HepG2 (cell line): Measurements from ENCODE around the gene VEGFA. TPM values are rescaled to one million over a fixed set of nuclear protein-coding genes. Genes with fewer than 3 reads are reported as not detected.

ENCODE experiments used
- ATAC-seq: fragments of 200-7000 bp; cut with Tn5 transposase; 3 replicates; pipeline ENCODE4 v1.9.1; 2020; ENCODE audit warnings: mild to moderate bottlenecking, moderate library complexity
- BruUV-seq: library from RNA; stranded (reverse); fragments of 400-500 nt; replicated peaks from 2 replicates; lab custom pipeline; 2021; lab: Mats Ljungman, UMichigan
- CTCF ChIA-PET: fragments of 300-600 bp; formaldehyde crosslinking; extraction: SDS; loops from one replicate; lab custom pipeline; 2021; ENCODE audit warnings: low total read pairs, inconsistent platforms, low intra/inter-chr PET ratio; lab: Yijun Ruan, JAX
- POLR2A ChIA-PET: fragments of 350-600 bp; sonication (Branson Sonifier 250); formaldehyde crosslinking; loops from one replicate; lab custom pipeline; 2020; ENCODE audit warnings: antibody characterized with exemption, inconsistent platforms; lab: Yijun Ruan, JAX
- DNase-seq: peaks from one replicate; pipeline ENCODE4 v3.0.0-alpha.2; 2015; ENCODE audit warnings: low spot score
- FAIRE-seq: peaks from 3 replicates; lab custom pipeline; 2011; peaks lifted over from hg19 to GRCh38; lab: Jason Lieb, UNC
- H2AFZ ChIP-seq: one replicate; pipeline ENCODE4 v1.6.1; 2011; ENCODE audit warnings: low read length, inconsistent platforms
- H3K27ac ChIP-seq: fragments of 300-600 bp; 3 replicates; pipeline ENCODE4 v1.8.0; 2011; ENCODE audit warnings: mixed run types, mild to moderate bottlenecking, mixed read lengths, low read length, inconsistent platforms; ENCODE audit not compliant: insufficient read depth; ENCODE audit errors: extremely low read length
- H3K27me3 ChIP-seq, 2 experiments: fragments of 200-600 bp in 1 of 2; 2 replicates in 1 of 2; 3 replicates in 1 of 2; pipeline versions ENCODE4 v1.6.0 to v1.8.0; 2011; ENCODE audit warnings: low read length in 2 of 2, mild to moderate bottlenecking in 2 of 2, moderate library complexity in 2 of 2, inconsistent platforms in 1 of 2; ENCODE audit not compliant: insufficient read depth in 2 of 2, control insufficient read depth in 1 of 2
- H3K36me3 ChIP-seq, 2 experiments: fragments of 200-600 bp in 1 of 2; replicated peaks in 1 of 2; 2 replicates in 1 of 2; 3 replicates in 1 of 2; pipeline versions ENCODE4 v1.5.1 to v1.8.0; 2011; ENCODE audit warnings: low read length in 2 of 2, inconsistent platforms in 1 of 2; ENCODE audit not compliant: insufficient read depth in 2 of 2, control insufficient read depth in 1 of 2
- H3K4me1 ChIP-seq: 2 replicates; pipeline ENCODE4 v1.5.1; 2012; ENCODE audit warnings: low read length, inconsistent platforms; ENCODE audit not compliant: insufficient read depth
- H3K4me2 ChIP-seq: 2 replicates; pipeline ENCODE4 v1.6.0; 2011; ENCODE audit warnings: low read depth, low read length, inconsistent platforms
- H3K4me3 ChIP-seq, 3 experiments: fragments of 200-600 bp in 1 of 3; sonication (generic), shearing (Covaris generic) in 1 of 3; replicated peaks in 1 of 3; 2 replicates each; pipeline ENCODE4 v1.5.1; 2011 to 2016; ENCODE audit warnings: low read length in 3 of 3, inconsistent platforms in 2 of 3, low read depth in 2 of 3, mild to moderate bottlenecking in 2 of 3, control low read depth in 1 of 3, mixed read lengths in 1 of 3; ENCODE audit not compliant: insufficient read depth in 1 of 3
- H3K79me2 ChIP-seq: one replicate; pipeline ENCODE4 v1.6.1; 2011; ENCODE audit warnings: low read length, inconsistent platforms; ENCODE audit not compliant: insufficient read depth
- H3K9ac ChIP-seq: 2 replicates; pipeline ENCODE4 v1.6.0; 2011; ENCODE audit warnings: mild to moderate bottlenecking, low read depth, low read length, inconsistent platforms; ENCODE audit not compliant: insufficient read depth
- H3K9me3 ChIP-seq: 2 replicates; pipeline ENCODE4 v1.5.1; 2012; ENCODE audit warnings: mild to moderate bottlenecking, low read length
- H4K20me1 ChIP-seq: 2 replicates; pipeline ENCODE4 v1.6.0; 2011; ENCODE audit warnings: inconsistent platforms, mild to moderate bottlenecking, low read length, moderate library complexity; ENCODE audit not compliant: insufficient read depth
- EZH2 ChIP-seq: conservative IDR thresholded peaks from 2 replicates; pipeline ENCODE4 v1.6.1; 2012; ENCODE audit warnings: mild to moderate bottlenecking, low read depth, low read length, moderate library complexity
- FOSL1 ChIP-seq: sonication (generic); formaldehyde crosslinking; IDR thresholded peaks from 2 replicates; pipeline ENCODE4 v1.9.0; 2021; ENCODE audit warnings: missing genetic modification reagents, borderline replicate concordance
- HOXA9 ChIP-seq: sonication (generic); formaldehyde crosslinking; IDR thresholded peaks from 2 replicates; pipeline ENCODE4 v1.8.1; 2022; ENCODE audit warnings: missing genetic modification reagents, mild to moderate bottlenecking, moderate library complexity, borderline replicate concordance
- ISL2 ChIP-seq: sonication (generic); formaldehyde crosslinking; IDR thresholded peaks from 2 replicates; pipeline ENCODE4 v1.5.0; 2020; ENCODE audit warnings: missing genetic modification reagents
- MLLT10 ChIP-seq: sonication (generic); formaldehyde crosslinking; IDR thresholded peaks from 2 replicates; pipeline ENCODE4 v1.4.0; 2020; ENCODE audit warnings: missing genetic modification reagents
- MYC ChIP-seq: sonication (generic); formaldehyde crosslinking; IDR thresholded peaks from 2 replicates; pipeline ENCODE4 v1.9.0; 2021; ENCODE audit warnings: missing genetic modification reagents, borderline replicate concordance
- NR3C1 ChIP-seq: sonication (generic); formaldehyde crosslinking; IDR thresholded peaks from 2 replicates; pipeline ENCODE4 v1.4.0; 2020; ENCODE audit warnings: missing genetic modification reagents
- RBM22 ChIP-seq: fragments of 200-400 bp; formaldehyde crosslinking; optimal IDR thresholded peaks from 2 replicates; pipeline ENCODE3; 2017; ENCODE audit warnings: mild to moderate bottlenecking, low read length, moderate library complexity
- ZFX ChIP-seq: sonication (generic); formaldehyde crosslinking; IDR thresholded peaks from 2 replicates; pipeline ENCODE4 v1.4.0; 2020; ENCODE audit warnings: mild to moderate bottlenecking, low read depth, missing genetic modification reagents, moderate library complexity
- ZKSCAN5 ChIP-seq: sonication (generic); formaldehyde crosslinking; IDR thresholded peaks from 2 replicates; pipeline ENCODE4 v1.5.1; 2020; ENCODE audit warnings: mild to moderate bottlenecking, missing genetic modification reagents
- ZNF652 ChIP-seq: IDR thresholded peaks from 2 replicates; pipeline ENCODE4 v1.6.1; 2016; ENCODE audit warnings: low read depth, borderline replicate concordance
- ZNF841 ChIP-seq: sonication (generic); formaldehyde crosslinking; IDR thresholded peaks from 2 replicates; pipeline ENCODE4 v1.8.1; 2023; ENCODE audit warnings: missing genetic modification reagents, borderline replicate concordance
- WGBS: methylation state at CpG from one replicate; pipeline ENCODE4 v1.1.6; 2017; ENCODE audit warnings: low lambda C conversion rate; 5-methylcytosine and 5-hydroxymethylcytosine counted together
- in situ Hi-C: cut with HindIII; loops from 2 replicates; pipeline ENCODE4 v1.10.0; 2017; ENCODE audit warnings: low pct_unique_long_range_greater_than_20kb; ENCODE audit not compliant: extremely low pct_ligation_motif_present
- intact Hi-C: fragments of 100-400 bp; cut with micrococcal nuclease; formaldehyde crosslinking; loops from one replicate; pipeline ENCODE4 v1.10.0; 2022; ENCODE audit not compliant: unreplicated experiment
- polyA plus RNA-seq, 8 experiments: library from polyadenylated mRNA; depleted of rRNA in 3 of 8; stranded (reverse) in 7 of 8; unstranded in 1 of 8; fragments of >200 nt; fragmentation: Illumina TruSeq in 4 of 8; extraction: Trizol in 4 of 8; gene quantifications; 2 replicates each; pipeline versions ENCODE4 v1.2.1 to v1.2.3, GENCODE V29; 2011 to 2016; ENCODE audit warnings: low read depth in 4 of 8, missing spikeins in 1 of 8, mixed read lengths in 1 of 8; ENCODE audit not compliant: insufficient read depth in 1 of 8
- total RNA-seq, 5 experiments: library from RNA; depleted of rRNA; stranded (reverse); fragments of >200 nt; fragmentation: Illumina TruSeq; extraction: Trizol; gene quantifications; 2 replicates each; pipeline ENCODE4 v1.2.3, GENCODE V29; 2016; ENCODE audit warnings: low read depth in 1 of 5
- TF ChIP-seq, protein P1 (sequence below): sonication (generic); formaldehyde crosslinking; IDR thresholded peaks from 2 replicates; pipeline ENCODE4 v1.5.0; 2020; ENCODE audit warnings: missing genetic modification reagents
- TF ChIP-seq, protein P2 (sequence below): sonication (generic); formaldehyde crosslinking; IDR thresholded peaks from 2 replicates; pipeline ENCODE4 v1.5.1; 2020; ENCODE audit warnings: missing genetic modification reagents, mild to moderate bottlenecking, borderline replicate concordance
- TF ChIP-seq, protein P3 (sequence below), 2 experiments: IDR thresholded peaks; 2 replicates each; pipeline ENCODE4 v1.6.1; 2011 to 2012; ENCODE audit warnings: low read length in 2 of 2, borderline replicate concordance in 1 of 2, low read depth in 1 of 2, mild to moderate bottlenecking in 1 of 2, moderate library complexity in 1 of 2

VEGFA gene
- total and polyA plus RNA-seq, 2 of the 13 experiments (the other 11 are each of a cell fraction or from before 2014, with no cell fraction given) = 68.1 to 629 TPM

DNA sequence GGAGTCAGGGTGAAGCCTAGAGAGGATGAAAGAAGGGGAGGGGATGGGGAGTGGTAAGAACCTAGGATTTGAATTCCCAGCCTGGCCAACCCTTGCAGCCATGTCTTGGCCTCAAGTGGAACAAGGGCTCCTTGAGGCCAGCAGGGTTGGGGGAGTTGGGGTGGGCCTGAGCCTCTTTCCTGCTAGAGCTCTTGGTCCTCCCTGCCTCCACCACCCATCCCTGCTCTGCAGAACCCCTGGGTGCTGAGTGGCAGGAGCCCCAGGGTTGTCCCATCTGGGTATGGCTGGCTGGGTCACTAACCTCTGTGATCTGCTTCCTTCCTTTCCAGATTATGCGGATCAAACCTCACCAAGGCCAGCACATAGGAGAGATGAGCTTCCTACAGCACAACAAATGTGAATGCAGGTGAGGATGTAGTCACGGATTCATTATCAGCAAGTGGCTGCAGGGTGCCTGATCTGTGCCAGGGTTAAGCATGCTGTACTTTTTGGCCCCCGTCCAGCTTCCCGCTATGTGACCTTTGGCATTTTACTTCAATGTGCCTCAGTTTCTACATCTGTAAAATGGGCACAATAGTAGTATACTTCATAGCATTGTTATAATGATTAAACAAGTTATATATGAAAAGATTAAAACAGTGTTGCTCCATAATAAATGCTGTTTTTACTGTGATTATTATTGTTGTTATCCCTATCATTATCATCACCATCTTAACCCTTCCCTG lies 8.3 kb downstream of the VEGFA start (continued):
- no peak for TF ChIP-seq FOSL1 (CRISPR knock-in tag)
- TF ChIP-seq HOXA9 (CRISPR knock-in tag) = no peak

DNA sequence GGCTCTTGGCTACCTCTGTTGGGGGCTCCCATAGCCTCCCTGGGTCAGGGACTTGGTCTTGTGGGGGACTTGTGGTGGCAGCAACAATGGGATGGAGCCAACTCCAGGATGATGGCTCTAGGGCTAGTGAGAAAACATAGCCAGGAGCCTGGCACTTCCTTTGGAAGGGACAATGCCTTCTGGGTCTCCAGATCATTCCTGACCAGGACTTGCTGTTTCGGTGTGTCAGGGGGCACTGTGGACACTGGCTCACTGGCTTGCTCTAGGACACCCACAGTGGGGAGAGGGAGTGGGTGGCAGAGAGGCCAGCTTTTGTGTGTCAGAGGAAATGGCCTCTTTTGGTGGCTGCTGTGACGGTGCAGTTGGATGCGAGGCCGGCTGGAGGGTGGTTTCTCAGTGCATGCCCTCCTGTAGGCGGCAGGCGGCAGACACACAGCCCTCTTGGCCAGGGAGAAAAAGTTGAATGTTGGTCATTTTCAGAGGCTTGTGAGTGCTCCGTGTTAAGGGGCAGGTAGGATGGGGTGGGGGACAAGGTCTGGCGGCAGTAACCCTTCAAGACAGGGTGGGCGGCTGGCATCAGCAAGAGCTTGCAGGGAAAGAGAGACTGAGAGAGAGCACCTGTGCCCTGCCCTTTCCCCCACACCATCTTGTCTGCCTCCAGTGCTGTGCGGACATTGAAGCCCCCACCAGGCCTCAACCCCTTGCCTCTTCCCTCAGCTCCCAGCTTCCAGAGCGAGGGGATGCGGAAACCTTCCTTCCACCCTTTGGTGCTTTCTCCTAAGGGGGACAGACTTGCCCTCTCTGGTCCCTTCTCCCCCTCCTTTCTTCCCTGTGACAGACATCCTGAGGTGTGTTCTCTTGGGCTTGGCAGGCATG lies 9.2 kb downstream of the VEGFA start:
- Histone ChIP-seq H3K79me2 (peaks cover 49% of the 10 kb centered on the region), H4K20me1 (peaks cover 100% of the 10 kb centered on the region), H3K36me3 (peaks cover 80 to 99% of the 10 kb centered on the region in 2 experiments), H3K4me2 (no peak overlapping the region), H2AFZ (no peak overlapping the region), H3K27ac (no peak overlapping the region), H3K4me1 (peaks cover 28% of the 10 kb centered on the region), H3K9ac (no peak overlapping the region), H3K27me3 (no peaks in the 10 kb centered on the region), H3K4me3 (no peak overlapping the region), H3K9me3 (no peaks in the 10 kb centered on the region)
- intact Hi-C loops (no loop called here), in situ Hi-C loops (no loop called here)
- FAIRE-seq = no peak
- no peak for DNase-seq
- ChIA-PET CTCF (no interaction called here), POLR2A (no interaction called here)
- WGBS = 98% methylated on average over 12 of the region's 12 CpGs
- ATAC-seq = no peak
- BruUV-seq = no TSS peak
- no peak for TF ChIP-seq ZKSCAN5
- TF ChIP-seq, protein P1, sequence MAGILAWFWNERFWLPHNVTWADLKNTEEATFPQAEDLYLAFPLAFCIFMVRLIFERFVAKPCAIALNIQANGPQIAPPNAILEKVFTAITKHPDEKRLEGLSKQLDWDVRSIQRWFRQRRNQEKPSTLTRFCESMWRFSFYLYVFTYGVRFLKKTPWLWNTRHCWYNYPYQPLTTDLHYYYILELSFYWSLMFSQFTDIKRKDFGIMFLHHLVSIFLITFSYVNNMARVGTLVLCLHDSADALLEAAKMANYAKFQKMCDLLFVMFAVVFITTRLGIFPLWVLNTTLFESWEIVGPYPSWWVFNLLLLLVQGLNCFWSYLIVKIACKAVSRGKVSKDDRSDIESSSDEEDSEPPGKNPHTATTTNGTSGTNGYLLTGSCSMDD (CRISPR knock-in tag) = no peak
- TF ChIP-seq RBM22 = peak; percentile 92
- TF ChIP-seq, protein P2, sequence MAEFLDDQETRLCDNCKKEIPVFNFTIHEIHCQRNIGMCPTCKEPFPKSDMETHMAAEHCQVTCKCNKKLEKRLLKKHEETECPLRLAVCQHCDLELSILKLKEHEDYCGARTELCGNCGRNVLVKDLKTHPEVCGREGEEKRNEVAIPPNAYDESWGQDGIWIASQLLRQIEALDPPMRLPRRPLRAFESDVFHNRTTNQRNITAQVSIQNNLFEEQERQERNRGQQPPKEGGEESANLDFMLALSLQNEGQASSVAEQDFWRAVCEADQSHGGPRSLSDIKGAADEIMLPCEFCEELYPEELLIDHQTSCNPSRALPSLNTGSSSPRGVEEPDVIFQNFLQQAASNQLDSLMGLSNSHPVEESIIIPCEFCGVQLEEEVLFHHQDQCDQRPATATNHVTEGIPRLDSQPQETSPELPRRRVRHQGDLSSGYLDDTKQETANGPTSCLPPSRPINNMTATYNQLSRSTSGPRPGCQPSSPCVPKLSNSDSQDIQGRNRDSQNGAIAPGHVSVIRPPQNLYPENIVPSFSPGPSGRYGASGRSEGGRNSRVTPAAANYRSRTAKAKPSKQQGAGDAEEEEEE = no peak
- no peak for TF ChIP-seq ZFX
- TF ChIP-seq ISL2 (CRISPR knock-in tag) = no peak
- no peak for TF ChIP-seq ZNF652
- TF ChIP-seq, protein P3, sequence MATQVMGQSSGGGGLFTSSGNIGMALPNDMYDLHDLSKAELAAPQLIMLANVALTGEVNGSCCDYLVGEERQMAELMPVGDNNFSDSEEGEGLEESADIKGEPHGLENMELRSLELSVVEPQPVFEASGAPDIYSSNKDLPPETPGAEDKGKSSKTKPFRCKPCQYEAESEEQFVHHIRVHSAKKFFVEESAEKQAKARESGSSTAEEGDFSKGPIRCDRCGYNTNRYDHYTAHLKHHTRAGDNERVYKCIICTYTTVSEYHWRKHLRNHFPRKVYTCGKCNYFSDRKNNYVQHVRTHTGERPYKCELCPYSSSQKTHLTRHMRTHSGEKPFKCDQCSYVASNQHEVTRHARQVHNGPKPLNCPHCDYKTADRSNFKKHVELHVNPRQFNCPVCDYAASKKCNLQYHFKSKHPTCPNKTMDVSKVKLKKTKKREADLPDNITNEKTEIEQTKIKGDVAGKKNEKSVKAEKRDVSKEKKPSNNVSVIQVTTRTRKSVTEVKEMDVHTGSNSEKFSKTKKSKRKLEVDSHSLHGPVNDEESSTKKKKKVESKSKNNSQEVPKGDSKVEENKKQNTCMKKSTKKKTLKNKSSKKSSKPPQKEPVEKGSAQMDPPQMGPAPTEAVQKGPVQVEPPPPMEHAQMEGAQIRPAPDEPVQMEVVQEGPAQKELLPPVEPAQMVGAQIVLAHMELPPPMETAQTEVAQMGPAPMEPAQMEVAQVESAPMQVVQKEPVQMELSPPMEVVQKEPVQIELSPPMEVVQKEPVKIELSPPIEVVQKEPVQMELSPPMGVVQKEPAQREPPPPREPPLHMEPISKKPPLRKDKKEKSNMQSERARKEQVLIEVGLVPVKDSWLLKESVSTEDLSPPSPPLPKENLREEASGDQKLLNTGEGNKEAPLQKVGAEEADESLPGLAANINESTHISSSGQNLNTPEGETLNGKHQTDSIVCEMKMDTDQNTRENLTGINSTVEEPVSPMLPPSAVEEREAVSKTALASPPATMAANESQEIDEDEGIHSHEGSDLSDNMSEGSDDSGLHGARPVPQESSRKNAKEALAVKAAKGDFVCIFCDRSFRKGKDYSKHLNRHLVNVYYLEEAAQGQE (IDR thresholded peaks at IDR 0.05; ENCODE audit: borderline replicate concordance in 1 of 2, low read depth in 1 of 2, low read length in 2 of 2) = no peak
- no peak for TF ChIP-seq NR3C1
- TF ChIP-seq MYC = no peak
- TF ChIP-seq ZNF841 = no peak
- TF ChIP-seq EZH2 = no peak
- no peak for TF ChIP-seq MLLT10 (CRISPR knock-in tag)
